Left colon (tissue), 2 donors: Measurements from ENCODE around the gene AKIRIN2. TPM values are rescaled to one million over a fixed set of nuclear protein-coding genes. Genes with fewer than 3 reads are reported as not detected.
A peak's percentile ranks its signal among the peaks of the same experiment; 100 is the strongest.
"Not testable (repeated sequence)": the region's sequence is repeated elsewhere in the genome, so short reads cannot be mapped to it uniquely, and the experiment has no call there.

Source experiments
- ATAC-seq: fragments of 200-7000 bp; cut with Tn5 transposase; one replicate; pipeline ENCODE4 v1.9.1; 2020; ENCODE audit warnings: mild to moderate bottlenecking, moderate library complexity
- DNase-seq, 2 donors: peaks; one replicate each; pipeline ENCODE4 v3.0.0-alpha.2; 2020
- intact Hi-C, 2 donors: fragments of 100-400 bp; cut with DNase I in 1 of 2; cut with micrococcal nuclease in 1 of 2; formaldehyde crosslinking; loops; one replicate each; pipeline versions ENCODE4 v1.11.2 to v1.14.0; 2022; cut with DNase I, micrococcal nuclease
- total RNA-seq, 2 donors: library from RNA; stranded (reverse); fragmentation: NEBNext Ultra II Directional; extraction: Animal tissue kit (Norgen Biotek cat#: 25700); gene quantifications; one replicate each; pipeline ENCODE4 v1.2.1, GENCODE V29; 2021
- donor health status: DM: no; HTN: no; CAD: no.
- donor health status: DM: yes; HTN: yes; CAD: no.

Gene AKIRIN2
- total RNA-seq, 2 donors from 2014 or later, result 30.4 to 40.9 TPM

GRCh38 chr6:87722540-87723169 lies 20.6 kb upstream of the AKIRIN2 start:
- ATAC-seq, result no peak
- intact Hi-C loops, result no loop called here
- no peak for DNase-seq

GRCh38 chr6:87721311-87721710 lies 19.3 kb upstream of the AKIRIN2 start:
- intact Hi-C loops, result no loop called here
- DNase-seq (no peak), ATAC-seq (no peak)

- ATAC-seq (no peak), DNase-seq (no peak)
- intact Hi-C loops, result no loop called here
These were observed 16.8 kb upstream of the AKIRIN2 start for GRCh38 chr6:87718662-87719433.

- ATAC-seq, result no peak
- intact Hi-C loops, result no loop called here
- no peak for DNase-seq
These were observed 15.0 kb upstream of the AKIRIN2 start for GRCh38 chr6:87716928-87717614.

GRCh38 chr6:87714093-87714842 lies 12.2 kb upstream of the AKIRIN2 start:
- intact Hi-C loops, result no loop called here
- DNase-seq (no peak), ATAC-seq (peak; percentile 85)

GRCh38 chr6:87712713-87713112 lies 10.7 kb upstream of the AKIRIN2 start:
- DNase-seq, intact Hi-C loops, ATAC-seq: not testable (repeated sequence)

GRCh38 chr6:87710090-87710489 lies 8.1 kb upstream of the AKIRIN2 start:
- no peak for ATAC-seq
- DNase-seq, result no peak
- intact Hi-C loops, result no loop called here

- ATAC-seq, DNase-seq, intact Hi-C loops: not testable (repeated sequence)
These were observed 6.8 kb upstream of the AKIRIN2 start for GRCh38 chr6:87708581-87709427.

- intact Hi-C loops, result no loop called here
- no peak for ATAC-seq
- DNase-seq, result no peak
These were observed 4.3 kb upstream of the AKIRIN2 start for GRCh38 chr6:87706187-87706966.

- ATAC-seq (no peak), DNase-seq (no peak)
- intact Hi-C loops, result no loop called here
These were observed 3.1 kb upstream of the AKIRIN2 start for GRCh38 chr6:87705070-87705691.

GRCh38 chr6:87703039-87703438 lies 1.0 kb upstream of the AKIRIN2 start:
- ATAC-seq, intact Hi-C loops: not testable (repeated sequence)
- DNase-seq, result peak in 1 of 2 donors; percentile 29

GRCh38 chr6:87702589-87702945 lies 534 bp upstream of the AKIRIN2 start:
- intact Hi-C loops, result no loop called here
- no peak for ATAC-seq
- no peak for DNase-seq

GRCh38 chr6:87701344-87701675 lies 723 bp downstream of the AKIRIN2 start:
- DNase-seq (peak in 1 of 2 donors; percentile 55), ATAC-seq (peak; percentile 22)
- intact Hi-C loops, result no loop called here

- peak in 1 of 2 donors; percentile 20 for DNase-seq
- ATAC-seq, result peak; percentile 7
- intact Hi-C loops, result no loop called here
These were observed 1.4 kb downstream of the AKIRIN2 start for GRCh38 chr6:87700397-87701343.

- DNase-seq, result no peak
- ATAC-seq, result no peak
- intact Hi-C loops, result no loop called here
These were observed 2.5 kb downstream of the AKIRIN2 start for GRCh38 chr6:87699576-87699975.

- intact Hi-C loops, result no loop called here
- DNase-seq, result no peak
- no peak for ATAC-seq
These were observed 3.5 kb downstream of the AKIRIN2 start for GRCh38 chr6:87698547-87699006.
